ENCODE measurements around the gene ZNF37A. TPM values are rescaled to one million over a fixed set of nuclear protein-coding genes. Genes with fewer than 3 reads are reported as not detected.

Gene ZNF37A
- total and polyA plus RNA-seq, 10 of the 15 experiments (the other 5 are each of a cell fraction or from before 2014, with no cell fraction given), result 3.3 to 24.2 (median 12.1) TPM

GRCh38 chr10:38156416-38157269 lies 62.5 kb downstream of the ZNF37A start:
- DNase-seq (ENCODE audit: low read depth, low spot score) (no peak), FAIRE-seq (no peak), ATAC-seq (no peak)
- Histone ChIP-seq H3K9ac (ENCODE audit: control insufficient read depth, insufficient read depth, low read length) (no peak overlapping the region), H3K79me2 (ENCODE audit: control insufficient read depth, insufficient read depth, low read length) (no peaks in the 10 kb centered on the region), H2AFZ (ENCODE audit: control insufficient read depth, low read depth, low read length) (no peak overlapping the region), H3K4me1 (ENCODE audit: control insufficient read depth, insufficient read depth, low read length) (no peaks in the 10 kb centered on the region), H3K4me2 (ENCODE audit: control insufficient read depth, insufficient read depth) (no peak overlapping the region), H3K36me3 (ENCODE audit: control insufficient read depth in 2 of 2, insufficient read depth in 2 of 2, low read length in 1 of 2) (no peaks in the 10 kb centered on the region), H4K20me1 (ENCODE audit: control insufficient read depth, insufficient read depth) (no peaks in the 10 kb centered on the region), H3K27ac (ENCODE audit: control insufficient read depth, insufficient read depth) (no peak overlapping the region), H3K9me3 (replicated peaks; ENCODE audit: control insufficient read depth, insufficient read depth, low read length) (no peaks in the 10 kb centered on the region; the same call in 2 of the 3 replicates), H3K27me3 (replicated peaks in 1 of 2; ENCODE audit: control insufficient read depth in 2 of 2, insufficient read depth in 2 of 2, low read length in 1 of 2) (no peaks in the 10 kb centered on the region), H3K4me3 (no peak overlapping the region)
- POLR2A ChIA-PET, result no interaction called here
- intact Hi-C loops (cut with micrococcal nuclease; ENCODE audit: unreplicated experiment), result no loop called here
- CTCF ChIA-PET, result no interaction called here
- RAD21 ChIA-PET (ENCODE audit: unreplicated experiment), result no interaction called here
- in situ Hi-C loops (cut with MboI), result no loop called here
- BruUV-seq (replicated peaks), result no TSS peak
- WGBS (ENCODE audit: insufficient coverage, insufficient replicate concordance, low lambda C conversion rate, missing lambda C conversion rate), result 52% methylated on average over 34 of the region's 37 CpGs
- SMC1A ChIA-PET (ENCODE audit: uncharacterized antibody, unreplicated experiment), result no interaction called here
- TF ChIP-seq YBX1 (IDR thresholded peaks at IDR 0.05), result no peak
- no peak for TF ChIP-seq ATF7 (IDR thresholded peaks at IDR 0.05; ENCODE audit: low read depth)
- TF ChIP-seq E2F8 (IDR thresholded peaks at IDR 0.05; ENCODE audit: low read depth, partially characterized antibody), result no peak
- TF ChIP-seq JUND (IDR thresholded peaks at IDR 0.05; ENCODE audit: low read depth, low read length), result no peak
- no peak for TF ChIP-seq TAF1 (IDR thresholded peaks at IDR 0.05; ENCODE audit: borderline replicate concordance, low read depth, low read length)
- TF ChIP-seq ZNF687 (IDR thresholded peaks at IDR 0.05), result no peak
- no peak for TF ChIP-seq USF2 (IDR thresholded peaks at IDR 0.05; ENCODE audit: borderline replicate concordance, low read depth, low read length)
- no peak for TF ChIP-seq ZNF384 (IDR thresholded peaks at IDR 0.05; ENCODE audit: borderline replicate concordance, low read depth, low read length)
- TF ChIP-seq CREB1 (IDR thresholded peaks at IDR 0.05; ENCODE audit: low read depth), result no peak
- no peak for TF ChIP-seq EGR1 (IDR thresholded peaks at IDR 0.05; ENCODE audit: borderline replicate concordance in 1 of 2, low read depth in 2 of 2, low read length in 2 of 2)
- TF ChIP-seq RAD51 (IDR thresholded peaks at IDR 0.05), result no peak
- no peak for TF ChIP-seq TCF3 (IDR thresholded peaks at IDR 0.05; ENCODE audit: borderline replicate concordance, insufficient read depth, low read depth, low read length)
- no peak for TF ChIP-seq TARDBP (IDR thresholded peaks at IDR 0.05; ENCODE audit: borderline replicate concordance)
- TF ChIP-seq ZBED1 (IDR thresholded peaks at IDR 0.05; ENCODE audit: borderline replicate concordance), result no peak
- no peak for TF ChIP-seq SUPT20H (IDR thresholded peaks at IDR 0.05; ENCODE audit: borderline replicate concordance, control insufficient read depth, low read depth, low read length)
- no peak for TF ChIP-seq FOS (IDR thresholded peaks at IDR 0.05; ENCODE audit: borderline replicate concordance, extremely low read depth, insufficient read length)
- TF ChIP-seq FOXM1 (IDR thresholded peaks at IDR 0.05; ENCODE audit: low read depth, low read length), result no peak

Data from GM12878 (cell line).